H1 (cell line): Measurements from ENCODE around the gene MAN1C1. TPM values are rescaled to one million over a fixed set of nuclear protein-coding genes. Genes with fewer than 3 reads are reported as not detected.

Source experiments
- CTCF ChIA-PET: fragments of 300-600 bp; sonication (Branson Sonifier 250); formaldehyde crosslinking; loops from one replicate; lab custom pipeline; 2021; ENCODE audit not compliant: partially characterized antibody; lab: Charles Lee
- POLR2A ChIA-PET: fragments of 300-600 bp; sonication (Branson Sonifier 250); formaldehyde crosslinking; loops from one replicate; lab custom pipeline; 2021; ENCODE audit warnings: inconsistent platforms; ENCODE audit not compliant: partially characterized antibody; lab: Charles Lee
- DNase-seq, 2 experiments: peaks; one replicate each; pipeline versions ENCODE4 v3.0.0 to v3.0.0-alpha.2; 2010 to 2022; ENCODE audit warnings: low spot score in 2 of 2, low read depth in 1 of 2, mixed read lengths in 1 of 2
- FAIRE-seq: peaks from 2 replicates; lab custom pipeline; 2011; peaks lifted over from hg19 to GRCh38; lab: Jason Lieb, UNC
- H2AFZ ChIP-seq: 2 replicates; pipeline ENCODE4 v1.8.1; 2012; ENCODE audit warnings: low read length, inconsistent platforms
- H2AK5ac ChIP-seq: 2 replicates; pipeline ENCODE4 v1.6.1; 2013; ENCODE audit warnings: low read depth, low read length
- H2BK120ac ChIP-seq: replicated peaks from 2 replicates; pipeline ENCODE3; 2013; ENCODE audit warnings: low read depth, low read length, inconsistent platforms
- H2BK12ac ChIP-seq: 2 replicates; pipeline ENCODE4 v1.6.1; 2013; ENCODE audit warnings: low read depth, low read length
- H2BK15ac ChIP-seq: 2 replicates; pipeline ENCODE4 v1.6.1; 2013; ENCODE audit warnings: low read length
- H2BK20ac ChIP-seq: 2 replicates; pipeline ENCODE4 v1.6.1; 2013; ENCODE audit warnings: low read length
- H2BK5ac ChIP-seq: 2 replicates; pipeline ENCODE4 v1.6.1; 2013; ENCODE audit warnings: low read depth, low read length
- H3K14ac ChIP-seq: 2 replicates; pipeline ENCODE4 v1.6.1; 2013; ENCODE audit warnings: inconsistent platforms; ENCODE audit not compliant: insufficient read length
- H3K18ac ChIP-seq: 2 replicates; pipeline ENCODE4 v1.6.1; 2013; ENCODE audit warnings: low read length; ENCODE audit errors: extremely low read depth
- H3K23ac ChIP-seq: 2 replicates; pipeline ENCODE4 v1.6.1; 2013; ENCODE audit warnings: inconsistent platforms; ENCODE audit not compliant: insufficient read length
- H3K23me2 ChIP-seq: 2 replicates; pipeline ENCODE4 v1.6.1; 2013; ENCODE audit warnings: low read depth, low read length
- H3K27ac ChIP-seq: 2 replicates; pipeline ENCODE4 v1.6.1; 2011; ENCODE audit warnings: low read depth, low read length, inconsistent platforms
- H3K27me3 ChIP-seq, 4 experiments: replicated peaks in 1 of 4; 1 replicate in 1 of 4; 2 replicates in 3 of 4; pipeline versions ENCODE4 v1.6.1 to v1.8.1; 2011 to 2013; ENCODE audit warnings: low read length in 3 of 4, mild to moderate bottlenecking in 3 of 4, inconsistent platforms in 2 of 4, mixed read lengths in 2 of 4, moderate library complexity in 1 of 4; ENCODE audit not compliant: control insufficient read depth in 3 of 4, insufficient read depth in 3 of 4; ENCODE audit errors: extremely low read depth in 1 of 4
- H3K36me3 ChIP-seq, 4 experiments: 2 replicates each; pipeline versions ENCODE4 v1.6.1 to v1.8.1; 2011 to 2013; ENCODE audit warnings: mild to moderate bottlenecking in 4 of 4, low read length in 3 of 4, moderate library complexity in 2 of 4, control low read depth in 1 of 4, inconsistent platforms in 1 of 4; ENCODE audit not compliant: insufficient read depth in 4 of 4, control insufficient read depth in 2 of 4
- H3K4ac ChIP-seq: replicated peaks from 2 replicates; pipeline ENCODE3; 2013; ENCODE audit warnings: low read length, low read depth, mixed read lengths, inconsistent platforms; ENCODE audit not compliant: insufficient read length
- H3K4me1 ChIP-seq, 4 experiments: replicated peaks in 1 of 4; 1 replicate in 1 of 4; 2 replicates in 3 of 4; pipeline versions ENCODE4 v1.6.1 to v1.8.1; 2011 to 2013; ENCODE audit warnings: low read length in 3 of 4, inconsistent platforms in 2 of 4, mixed read lengths in 1 of 4; ENCODE audit not compliant: insufficient read depth in 4 of 4, control insufficient read depth in 3 of 4
- H3K4me2 ChIP-seq, 2 experiments: 2 replicates each; pipeline versions ENCODE4 v1.6.1 to v1.8.1; 2011 to 2013; ENCODE audit warnings: low read depth in 2 of 2, low read length in 2 of 2, control low read depth in 1 of 2, inconsistent platforms in 1 of 2, mild to moderate bottlenecking in 1 of 2; ENCODE audit not compliant: insufficient read depth in 1 of 2
- H3K4me3 ChIP-seq, 4 experiments: fragments of 200-600, 300-600 bp in 1 of 4; sonication (generic), shearing (Covaris generic), sonication (Bioruptor Twin) in 1 of 4; 2 replicates each; pipeline versions ENCODE4 v1.5.1 to v1.8.1; 2011 to 2016; ENCODE audit warnings: low read length in 4 of 4, low read depth in 3 of 4, control low read depth in 2 of 4, inconsistent platforms in 2 of 4, mild to moderate bottlenecking in 2 of 4, mixed read lengths in 1 of 4, moderate library complexity in 1 of 4; ENCODE audit not compliant: insufficient read depth in 2 of 4; ENCODE audit errors: extremely low read depth in 1 of 4
- H3K56ac ChIP-seq: replicated peaks from 2 replicates; pipeline ENCODE3; 2013; ENCODE audit warnings: low read depth, mild to moderate bottlenecking, mixed read lengths, low read length, inconsistent platforms; ENCODE audit not compliant: insufficient read length
- H3K79me1 ChIP-seq: 2 replicates; pipeline ENCODE4 v1.6.1; 2013; ENCODE audit warnings: low read depth, low read length, control low read depth
- H3K79me2 ChIP-seq, 2 experiments: 2 replicates each; pipeline versions ENCODE4 v1.6.1 to v1.8.1; 2012 to 2013; ENCODE audit warnings: low read length in 2 of 2, mild to moderate bottlenecking in 2 of 2, inconsistent platforms in 1 of 2; ENCODE audit not compliant: insufficient read depth in 2 of 2, control insufficient read depth in 1 of 2
- H3K9ac ChIP-seq, 4 experiments: replicated peaks in 1 of 4; 1 replicate in 1 of 4; 2 replicates in 3 of 4; pipeline versions ENCODE4 v1.6.1 to v1.8.1; 2011 to 2013; ENCODE audit warnings: low read depth in 3 of 4, low read length in 3 of 4, control low read depth in 2 of 4, mild to moderate bottlenecking in 2 of 4, moderate library complexity in 2 of 4, inconsistent platforms in 1 of 4; ENCODE audit errors: extremely low read depth in 1 of 4
- H3K9me3 ChIP-seq, 2 experiments: 2 replicates each; pipeline versions ENCODE4 v1.6.1 to v1.8.1; 2012 to 2013; ENCODE audit warnings: mild to moderate bottlenecking in 2 of 2, moderate library complexity in 2 of 2, control low read depth in 1 of 2, inconsistent platforms in 1 of 2, low read depth in 1 of 2, low read length in 1 of 2, mixed read lengths in 1 of 2; ENCODE audit not compliant: insufficient read depth in 2 of 2
- H4K20me1 ChIP-seq, 2 experiments: replicated peaks in 1 of 2; 2 replicates each; pipeline versions ENCODE3 to v1.8.1; 2011 to 2013; ENCODE audit warnings: inconsistent platforms in 2 of 2, low read length in 2 of 2, mild to moderate bottlenecking in 1 of 2; ENCODE audit not compliant: insufficient read depth in 2 of 2, control insufficient read depth in 1 of 2
- H4K5ac ChIP-seq: 2 replicates; pipeline ENCODE4 v1.6.1; 2013; ENCODE audit warnings: low read length, low read depth, mixed read lengths, inconsistent platforms; ENCODE audit not compliant: insufficient read length
- H4K8ac ChIP-seq: 2 replicates; pipeline ENCODE4 v1.8.0; 2013; ENCODE audit warnings: mild to moderate bottlenecking, moderate library complexity, low read length, inconsistent platforms; ENCODE audit not compliant: insufficient read depth; ENCODE audit errors: extremely low read depth
- H4K91ac ChIP-seq: replicated peaks from 2 replicates; pipeline ENCODE3; 2013; ENCODE audit warnings: low read length, mixed read lengths, inconsistent platforms; ENCODE audit not compliant: insufficient read length
- CHD1 ChIP-seq: IDR thresholded peaks from 2 replicates; pipeline ENCODE4 v1.6.1; 2012; ENCODE audit warnings: low read depth, low read length, improper control_type of control experiment
- EP300 ChIP-seq, 2 experiments: IDR thresholded peaks; 1 replicate in 1 of 2; 2 replicates in 1 of 2; pipeline ENCODE4 v1.6.1; 2011 to 2012; ENCODE audit warnings: low read depth in 2 of 2, low read length in 2 of 2, mild to moderate bottlenecking in 2 of 2, borderline replicate concordance in 1 of 2, inconsistent platforms in 1 of 2, moderate library complexity in 1 of 2
- NRF1 ChIP-seq: IDR thresholded peaks from 2 replicates; pipeline ENCODE4 v1.6.1; 2011; ENCODE audit warnings: mild to moderate bottlenecking, low read depth, low read length, improper control_type of control experiment
- WGBS, 2 experiments: shearing (Covaris generic) in 1 of 2; methylation state at CpG; one replicate each; pipeline versions ENCODE4 v1.1.6 to v1.1.7; 2013 to 2015; ENCODE audit warnings: low lambda C conversion rate in 2 of 2, mixed read lengths in 2 of 2, inconsistent platforms in 1 of 2, low coverage in 1 of 2, missing lambda C conversion rate in 1 of 2; ENCODE audit not compliant: insufficient replicate concordance in 2 of 2, insufficient coverage in 1 of 2, insufficient read length in 1 of 2; ENCODE audit errors: extremely low coverage in 1 of 2, missing lambda C conversion rate in 1 of 2; 5-methylcytosine and 5-hydroxymethylcytosine counted together
- polyA plus RNA-seq, 7 experiments: library from polyadenylated mRNA; depleted of rRNA in 3 of 7; stranded (reverse) in 5 of 7; unstranded in 2 of 7; fragments of >200 nt in 5 of 7; fragments of 200-250 nt in 2 of 7; gene quantifications; 1 replicate in 5 of 7; 2 replicates in 1 of 7; 4 replicates in 1 of 7; pipeline versions ENCODE4 v1.2.1 to v1.2.3, GENCODE V29; 2011 to 2013; ENCODE audit warnings: missing spikeins in 2 of 7, mixed read lengths in 2 of 7
- total RNA-seq: library from RNA; stranded (reverse); fragmentation: NEBNext Ultra II Directional; extraction: Animal tissue kit (Norgen Biotek cat#: 25700); gene quantifications from 2 replicates; pipeline ENCODE4 v1.2.1, GENCODE V29; 2021

MAN1C1 gene
- total and polyA plus RNA-seq, 2 of the 8 experiments (the other 6 are each of a cell fraction or from before 2014, with no cell fraction given) = 7.8 to 15.2 TPM

GRCh38 chr1:25826571-25826970 is 210.0 kb downstream of the MAN1C1 start:
- no peak overlapping the region for H3K4me2 ChIP-seq
- H2BK20ac ChIP-seq = no peak overlapping the region
- H3K56ac ChIP-seq = no peak overlapping the region
- peaks cover 4 to 9% of the 10 kb centered on the region in 2 experiments for H4K20me1 ChIP-seq
- DNase-seq = no peak
- no peaks in the 10 kb centered on the region for H3K79me2 ChIP-seq
- TF ChIP-seq EP300 (IDR thresholded peaks at IDR 0.05; ENCODE audit: borderline replicate concordance in 1 of 2, low read depth in 2 of 2, low read length in 2 of 2) = no peak
- no peak for TF ChIP-seq NRF1
- TF ChIP-seq CHD1 = no peak
- TF ChIP-seq, all 59 proteins: peak for 0
- Histone ChIP-seq H3K14ac (no peak overlapping the region), H3K4me1 (peaks cover 0 to 4% (median 0%) of the 10 kb centered on the region in 4 experiments; a peak in 1 of 7 replicates), H3K4me3 (no peak overlapping the region), H2BK12ac (no peak overlapping the region), H2BK5ac (no peak overlapping the region), H3K4ac (no peak overlapping the region), H3K23me2 (no peaks in the 10 kb centered on the region), H2AFZ (no peak overlapping the region), H3K79me1 (0 out of 2 replicates have a peak, but pooled peaks cover 2% of the 10 kb centered on the region), H3K9me3 (no peaks in the 10 kb centered on the region), H2BK120ac (no peak overlapping the region), H4K5ac (no peak overlapping the region), H3K23ac (no peak overlapping the region), H4K91ac (no peak overlapping the region), H4K8ac (no peak overlapping the region), H3K27me3 (peaks cover 0 to 1% (median under 1%) of the 10 kb centered on the region in 4 experiments; a peak in 4 of 7 replicates), H3K18ac (no peak overlapping the region), H3K27ac (no peak overlapping the region), H3K9ac (no peak overlapping the region), H2BK15ac (no peak overlapping the region), H3K36me3 (peaks cover 12 to 39% (median 30%) of the 10 kb centered on the region in 4 experiments), H2AK5ac (no peak overlapping the region)
- CTCF ChIA-PET = interaction anchor here (0.5 to 2.7 kb wide), 3 partner anchors 16 to 70 kb away, joined by 3 to 8 read pairs (median 4); no protein-coding TSS in a partner anchor
- 92% methylated on average over 10 of the region's 10 CpGs; no CpG with 5 or more reads in 1 of the 2 experiments for WGBS, 2 experiments
- POLR2A ChIA-PET = interaction anchor here (1.0 to 1.8 kb wide), 4 partner anchors 8 to 209 kb away, joined by 3 to 5 read pairs (median 3); partner anchors contain the start of genes MTFR1L and PAFAH2
- FAIRE-seq = no peak
